ENCODE results near the gene FGD4.
"Not testable (repeated sequence)": the region's sequence is repeated elsewhere in the genome, so short reads cannot be mapped to it uniquely, and the experiment has no call there.

FGD4 gene

GRCh38 chr12:32522331-32523221, 123.2 kb downstream of the FGD4 start:
- no peak for DNase-seq (ENCODE audit: low read depth in 2 of 2)

DNA sequence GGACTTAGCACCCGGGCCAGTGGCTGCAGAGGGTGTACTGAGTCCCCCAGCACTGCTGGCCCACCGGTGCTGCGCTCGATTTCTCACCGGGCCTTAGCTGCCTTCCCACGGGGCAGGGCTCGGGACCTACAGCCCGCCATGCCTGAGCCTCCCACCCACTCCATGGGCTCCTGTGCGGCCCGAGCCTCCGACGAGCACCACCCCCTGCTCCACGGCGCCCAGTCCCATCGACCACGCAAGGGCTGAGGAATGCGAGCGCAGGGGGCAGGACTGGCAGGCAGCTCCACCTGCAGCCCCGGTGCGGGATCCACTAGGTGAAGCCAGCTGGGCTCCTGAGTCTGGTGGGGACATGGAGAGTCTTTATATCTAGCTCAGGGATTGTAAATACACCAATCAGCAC, 126.4 kb downstream of the FGD4 start:
- not testable (repeated sequence) for DNase-seq (ENCODE audit: low read depth in 2 of 2)

DNA sequence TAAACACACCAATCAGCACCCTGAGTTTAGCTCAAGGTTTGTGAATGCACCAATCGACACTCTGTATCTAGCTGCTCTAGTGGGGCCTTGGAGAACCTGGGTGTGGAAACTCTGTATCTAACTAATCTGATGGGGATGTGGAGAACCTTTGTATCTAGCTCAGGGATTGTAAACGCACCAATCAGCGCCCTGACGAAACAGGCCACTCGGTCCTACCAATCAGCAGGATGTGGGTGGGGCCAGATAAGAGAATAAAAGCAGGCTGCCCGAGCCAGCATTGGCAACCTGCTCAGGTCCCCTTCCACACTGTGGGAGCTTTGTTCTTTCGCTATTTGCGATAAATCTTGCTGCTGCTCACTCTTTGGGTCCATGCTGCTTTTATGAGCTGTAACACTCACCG, 127.0 kb downstream of the FGD4 start:
- DNase-seq (ENCODE audit: low read depth in 2 of 2) = not testable (repeated sequence)

GRCh38 chr12:32532422-32532821, 133.1 kb downstream of the FGD4 start:
- DNase-seq (ENCODE audit: low read depth in 2 of 2) = no peak

DNA sequence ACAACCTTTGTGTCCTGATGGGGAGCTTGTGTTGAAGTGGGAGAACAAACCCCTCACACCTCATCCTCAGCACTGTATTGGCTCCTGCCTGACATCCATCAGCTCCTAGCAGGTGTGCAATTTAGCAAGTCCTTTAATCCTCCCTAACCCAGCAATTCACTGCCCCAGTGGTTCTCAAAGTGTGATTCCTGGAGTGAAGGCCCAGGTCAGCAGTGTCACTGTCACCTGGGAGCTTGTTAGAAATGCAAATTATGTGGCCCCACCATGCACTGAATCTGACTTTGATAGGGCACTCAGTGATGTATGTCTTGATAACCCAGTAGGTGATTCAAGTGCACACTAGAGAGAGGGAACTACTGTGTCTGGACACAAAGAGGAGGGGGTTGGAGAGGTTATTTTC, 133.6 kb downstream of the FGD4 start:
- DNase-seq (ENCODE audit: low read depth in 2 of 2) = no peak

GRCh38 chr12:32533506-32533905, 134.1 kb downstream of the FGD4 start:
- not testable (repeated sequence) for DNase-seq (ENCODE audit: low read depth in 2 of 2)

DNA sequence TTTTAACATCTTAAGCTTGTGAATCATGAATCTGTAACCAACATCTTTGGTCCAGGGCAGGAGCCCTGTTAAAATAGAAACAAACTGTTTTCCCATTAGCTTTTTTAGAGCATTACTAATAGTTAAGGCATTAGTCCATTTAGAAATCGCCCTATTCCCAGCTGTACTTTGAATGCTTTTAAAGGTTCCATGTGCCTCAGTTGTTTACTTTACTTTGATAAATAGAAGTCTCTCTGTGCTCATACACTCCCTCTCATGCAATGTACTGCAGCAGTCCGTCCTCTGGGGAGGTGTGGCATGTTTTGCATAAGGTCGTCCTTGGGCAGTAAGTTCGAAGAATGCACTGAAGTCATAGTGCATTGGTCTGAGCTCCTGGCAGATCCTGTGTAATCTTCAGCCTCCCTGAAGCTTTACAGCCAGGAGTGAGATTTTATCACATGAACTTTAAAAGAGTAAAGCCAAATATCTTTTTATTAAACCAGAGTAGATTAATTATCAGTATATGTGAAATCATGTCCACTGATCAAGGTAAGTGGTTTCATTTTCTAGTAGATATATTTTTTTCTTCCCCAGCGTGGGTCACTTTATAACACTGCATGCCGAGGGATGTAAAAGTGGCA, 134.7 kb downstream of the FGD4 start:
- DNase-seq (ENCODE audit: low read depth in 2 of 2) = no peak

- DNase-seq (ENCODE audit: low read depth in 2 of 2) = no peak
These were observed 135.3 kb downstream of the FGD4 start for GRCh38 chr12:32534698-32535097.

DNA sequence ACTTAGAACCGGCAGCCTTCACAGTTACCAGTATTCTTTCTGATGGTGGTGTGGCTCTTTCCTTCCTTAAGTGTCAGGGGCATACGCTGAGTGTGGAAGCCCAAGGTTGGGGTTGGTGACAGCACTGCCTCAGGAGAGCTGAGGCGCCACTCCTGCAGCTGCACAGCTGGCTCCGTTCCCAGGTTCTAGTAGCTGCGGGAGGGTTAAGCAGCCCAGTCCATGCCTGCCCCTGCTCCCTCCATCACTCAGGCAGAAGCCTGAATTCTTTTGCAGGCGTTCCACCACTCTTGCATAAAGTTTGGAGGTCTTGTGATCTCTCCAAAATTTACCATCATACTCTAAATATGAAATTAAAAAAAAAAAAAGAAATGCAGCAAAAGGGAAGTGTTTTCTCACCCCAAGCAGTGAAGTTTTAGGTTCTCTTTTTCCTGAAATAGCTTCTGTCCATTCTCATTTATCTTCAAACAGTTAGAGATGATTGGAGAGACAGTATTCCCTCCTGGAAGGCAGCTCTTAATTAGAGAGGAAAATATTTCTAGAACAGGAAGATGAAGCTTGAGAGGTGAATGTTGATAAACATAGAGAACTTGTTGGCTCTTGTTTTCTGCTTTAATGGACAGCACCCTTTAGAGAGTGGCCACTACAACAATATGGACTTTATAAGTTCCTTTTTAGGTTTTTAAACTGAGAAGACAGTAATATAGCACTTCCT, 136.1 kb downstream of the FGD4 start:
- DNase-seq (ENCODE audit: low read depth in 2 of 2) = no peak

DNA sequence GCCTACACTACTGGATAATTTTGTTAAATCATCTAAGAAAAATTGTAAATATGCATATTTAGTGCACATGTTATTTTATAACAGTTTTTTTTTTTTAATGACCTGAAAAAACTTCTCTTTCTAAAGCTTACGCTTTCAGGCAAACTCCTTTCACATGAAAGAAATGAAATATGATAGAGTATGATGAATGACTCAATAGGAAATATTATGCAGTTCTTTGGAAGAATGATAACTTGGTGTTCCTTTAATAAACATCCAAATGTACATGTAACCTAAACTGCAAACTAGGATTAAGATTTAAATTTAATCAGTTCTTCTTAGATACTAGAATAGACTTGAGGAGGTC, 136.6 kb downstream of the FGD4 start:
- no peak for DNase-seq (ENCODE audit: low read depth in 2 of 2)

GRCh38 chr12:32541754-32542374, 142.5 kb downstream of the FGD4 start:
- no peak for DNase-seq (ENCODE audit: low read depth in 2 of 2)

GRCh38 chr12:32542428-32543229, 143.3 kb downstream of the FGD4 start:
- DNase-seq (ENCODE audit: low read depth in 2 of 2) = no peak

GRCh38 chr12:32544893-32545292, 145.5 kb downstream of the FGD4 start:
- no peak for DNase-seq (ENCODE audit: low read depth in 2 of 2)

- DNase-seq (ENCODE audit: low read depth in 2 of 2) = no peak
These were observed 146.1 kb downstream of the FGD4 start for GRCh38 chr12:32545413-32545980.

GRCh38 chr12:32546272-32546671, 146.9 kb downstream of the FGD4 start:
- DNase-seq (ENCODE audit: low read depth in 2 of 2) = no peak

- DNase-seq (ENCODE audit: low read depth in 2 of 2) = no peak
These were observed 149.4 kb downstream of the FGD4 start for GRCh38 chr12:32548691-32549281.

- no peak for DNase-seq (ENCODE audit: low read depth in 2 of 2)
These were observed 150.3 kb downstream of the FGD4 start for GRCh38 chr12:32549675-32550079.

- DNase-seq (ENCODE audit: low read depth in 2 of 2) = no peak
These were observed 151.7 kb downstream of the FGD4 start for GRCh38 chr12:32551058-32551457.

GRCh38 chr12:32558903-32559302, 159.5 kb downstream of the FGD4 start:
- no peak for DNase-seq (ENCODE audit: low read depth in 2 of 2)

DNA sequence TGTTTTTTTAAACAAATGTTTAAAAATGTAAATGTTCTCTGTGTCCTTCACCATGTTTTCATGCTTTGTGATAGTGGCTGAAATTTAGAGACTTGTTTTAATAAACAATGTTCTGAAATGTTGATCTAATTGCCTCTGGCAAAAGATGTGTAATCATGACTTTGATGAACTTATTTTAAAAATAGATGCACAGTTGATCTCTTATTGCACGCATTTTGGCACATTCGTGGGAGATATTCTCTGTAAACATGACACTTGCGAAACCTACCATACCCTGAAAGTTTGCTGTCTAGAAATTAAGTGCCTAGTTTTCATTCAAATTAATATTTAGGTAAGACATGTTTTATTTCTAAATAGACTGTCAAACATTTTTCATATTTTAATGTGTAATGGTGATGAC, 160.1 kb downstream of the FGD4 start:
- DNase-seq (ENCODE audit: low read depth in 2 of 2) = no peak

GRCh38 chr12:32560520-32560919, 161.2 kb downstream of the FGD4 start:
- no peak for DNase-seq (ENCODE audit: low read depth in 2 of 2)
